GM19193 (cell line): Measurements from ENCODE around the gene TMEM26.

ENCODE experiments used
- POLR2A ChIP-seq: IDR thresholded peaks from 4 replicates; pipeline ENCODE4 v1.6.1; 2011; ENCODE audit not compliant: insufficient read depth, insufficient read length; ENCODE audit errors: extremely low read depth

The TMEM26 gene

GRCh38 chr10:61438141-61438988 is 14.8 kb downstream of the TMEM26 start:
- no peak for TF ChIP-seq POLR2A

DNA sequence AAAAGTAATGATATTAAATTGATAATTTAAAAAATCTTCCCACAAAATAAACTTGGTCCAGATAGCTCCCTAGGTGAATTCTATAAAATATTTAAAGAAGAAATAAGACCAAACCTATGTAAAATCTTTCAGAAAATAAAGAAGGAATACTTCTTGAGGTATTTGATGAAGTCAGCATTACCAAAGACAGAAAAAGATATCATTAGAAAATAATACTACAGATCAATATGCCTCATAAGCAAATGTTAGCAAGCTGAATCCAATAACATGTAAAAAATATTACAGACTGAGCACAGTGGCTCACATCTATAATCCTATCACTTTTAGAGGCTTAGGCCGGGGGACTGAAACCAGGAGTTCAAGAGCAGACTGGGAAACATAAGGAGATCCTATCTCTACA is 30.0 kb downstream of the TMEM26 start:
- no peak for TF ChIP-seq POLR2A

GRCh38 chr10:61417661-61418060 is 35.5 kb downstream of the TMEM26 start:
- no peak for TF ChIP-seq POLR2A

GRCh38 chr10:61415824-61416223 is 37.4 kb downstream of the TMEM26 start:
- no peak for TF ChIP-seq POLR2A

GRCh38 chr10:61411706-61412105 is 41.5 kb downstream of the TMEM26 start:
- no peak for TF ChIP-seq POLR2A

GRCh38 chr10:61410353-61411070 is 42.7 kb downstream of the TMEM26 start:
- TF ChIP-seq POLR2A = no peak

GRCh38 chr10:61409157-61409556 is 44.0 kb downstream of the TMEM26 start:
- no peak for TF ChIP-seq POLR2A

DNA sequence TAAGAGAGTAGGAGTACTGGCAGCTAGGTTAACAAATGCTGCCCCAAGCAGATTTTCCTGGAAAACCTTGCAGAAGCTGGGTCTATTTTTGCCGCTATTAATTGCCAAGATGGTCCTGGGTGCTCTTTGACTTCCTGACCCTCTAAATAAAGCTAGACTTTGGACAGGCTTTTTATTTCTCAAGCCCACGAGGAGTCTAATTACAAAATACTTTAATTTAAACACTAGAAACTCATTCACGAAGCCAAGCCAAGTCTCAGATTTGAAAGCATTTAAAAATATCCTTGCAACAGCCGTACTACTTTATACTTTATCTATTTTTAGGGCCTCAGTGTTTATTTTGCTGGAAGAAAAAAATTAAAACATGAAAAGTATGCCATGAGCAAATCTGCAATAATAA is 45.1 kb downstream of the TMEM26 start:
- TF ChIP-seq POLR2A = no peak

DNA sequence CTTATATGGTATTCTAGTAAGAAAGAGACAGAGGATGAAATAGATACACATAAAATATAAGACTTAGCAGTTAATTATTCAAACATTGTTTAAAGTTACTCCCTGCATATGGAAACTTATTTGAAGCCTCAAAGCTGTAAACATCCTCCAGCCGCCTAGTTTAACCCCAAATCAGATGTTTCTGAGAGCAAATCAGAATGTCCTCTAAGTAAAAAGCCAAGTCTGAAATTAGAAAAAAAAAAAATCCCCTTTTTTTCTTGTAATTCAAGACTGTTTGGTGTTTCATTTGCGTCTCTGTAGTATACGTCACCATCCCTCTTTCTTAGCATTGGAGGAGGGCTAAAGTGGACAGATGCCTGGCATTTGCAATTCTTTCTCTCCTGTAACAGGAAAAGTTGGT is 46.4 kb downstream of the TMEM26 start:
- TF ChIP-seq POLR2A = no peak

GRCh38 chr10:61406242-61406641 is 46.9 kb downstream of the TMEM26 start:
- TF ChIP-seq POLR2A = no peak

GRCh38 chr10:61404751-61405150 is 48.4 kb downstream of the TMEM26 start:
- no peak for TF ChIP-seq POLR2A

- no peak for TF ChIP-seq POLR2A
Observed at GRCh38 chr10:61400524-61400923, 52.7 kb downstream of the TMEM26 start.

- no peak for TF ChIP-seq POLR2A
Observed at GRCh38 chr10:61399406-61399805, 53.8 kb downstream of the TMEM26 start.

GRCh38 chr10:61398366-61399129 is 54.6 kb downstream of the TMEM26 start:
- TF ChIP-seq POLR2A = no peak

DNA sequence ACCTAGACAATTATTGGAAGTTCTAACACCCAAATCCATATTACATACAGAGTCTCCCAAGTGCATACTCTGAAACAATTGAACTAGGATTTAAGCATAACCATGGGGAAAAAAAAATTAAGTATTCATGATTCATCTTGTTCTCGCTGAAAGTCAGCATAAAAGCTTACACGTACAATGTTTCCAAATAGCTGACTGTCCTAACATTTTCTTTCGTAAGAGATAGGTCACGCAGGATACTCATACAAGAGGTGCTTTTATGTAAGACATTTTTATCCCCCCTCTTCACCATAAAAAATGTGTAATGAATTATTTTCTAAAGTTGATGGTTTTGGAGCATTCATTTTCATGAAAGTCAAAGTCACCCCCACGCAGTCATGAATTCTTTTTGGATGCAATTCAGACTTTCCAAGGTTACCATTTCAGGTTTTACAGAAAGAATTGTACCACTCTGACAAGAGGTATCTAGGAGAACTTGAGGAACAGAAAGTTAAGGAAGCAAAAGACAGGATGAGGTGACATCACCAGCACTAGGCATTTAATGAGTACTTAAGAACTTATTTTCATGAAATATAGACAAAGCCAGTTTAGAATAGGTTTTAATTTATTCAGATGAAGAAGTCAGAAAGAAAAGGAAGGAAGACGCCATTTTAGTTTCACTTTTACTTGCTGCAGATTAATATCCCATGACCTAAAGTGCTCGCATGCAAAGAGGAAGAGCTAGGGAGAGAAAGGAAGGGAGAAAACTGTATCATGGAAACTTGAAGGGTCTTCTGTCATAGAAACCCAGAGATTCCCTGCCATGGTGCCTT is 55.8 kb downstream of the TMEM26 start:
- TF ChIP-seq POLR2A = no peak

DNA sequence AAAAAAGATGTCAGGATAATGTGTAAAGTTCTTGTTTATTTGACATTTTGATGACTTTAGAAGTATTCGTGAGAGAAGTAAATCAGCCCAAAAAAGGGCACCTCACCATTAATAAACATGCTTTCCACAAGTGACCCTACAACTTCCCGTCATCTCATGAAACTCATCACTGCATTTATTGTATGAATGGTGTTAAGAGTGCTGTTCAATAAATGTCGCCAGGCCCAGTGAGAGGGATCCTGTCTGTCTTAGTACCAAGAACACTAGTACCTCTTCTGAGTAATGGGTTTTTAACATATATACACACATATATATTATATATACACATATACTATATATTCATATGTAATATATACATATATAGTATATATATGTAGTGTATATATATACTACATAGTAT is 61.9 kb downstream of the TMEM26 start:
- TF ChIP-seq POLR2A = no peak
